HepG2 (cell line): ENCODE data around the gene CCL22. TPM values are rescaled to one million over a fixed set of nuclear protein-coding genes. Genes with fewer than 3 reads are reported as not detected.

Source experiments
- BORCS8-MEF2B ChIP-seq: sonication (generic); formaldehyde crosslinking; IDR thresholded peaks from 2 replicates; pipeline ENCODE4 v1.8.0; 2022; ENCODE audit warnings: mild to moderate bottlenecking, missing genetic modification reagents
- CEBPZ ChIP-seq: IDR thresholded peaks from 2 replicates; pipeline ENCODE4 v1.6.1; 2012; ENCODE audit warnings: low read length, improper control_type of control experiment
- CSRNP1 ChIP-seq: sonication (generic); formaldehyde crosslinking; IDR thresholded peaks from 2 replicates; pipeline ENCODE4 v1.8.1; 2023; ENCODE audit warnings: mild to moderate bottlenecking, missing genetic modification reagents
- FOSL2 ChIP-seq: sonication (generic); formaldehyde crosslinking; IDR thresholded peaks from 2 replicates; pipeline ENCODE4 v1.4.0; 2020; ENCODE audit warnings: missing genetic modification reagents
- IKZF4 ChIP-seq: sonication (generic); formaldehyde crosslinking; IDR thresholded peaks from 2 replicates; pipeline ENCODE4 v1.5.1; 2020; ENCODE audit warnings: borderline replicate concordance, mild to moderate bottlenecking, low read depth, missing genetic modification reagents; ENCODE audit errors: not compliant biosample characterization
- NFYC ChIP-seq: IDR thresholded peaks from 2 replicates; pipeline ENCODE4 v1.6.1; 2016; ENCODE audit warnings: missing genetic modification reagents, missing compliant biosample characterization
- PLRG1 ChIP-seq: fragments of 450-650 bp; conservative IDR thresholded peaks from 2 replicates; pipeline ENCODE4 v1.6.1; 2016
- PRMT3 ChIP-seq: sonication (generic); formaldehyde crosslinking; IDR thresholded peaks from 2 replicates; pipeline ENCODE4 v1.8.1; 2022; ENCODE audit warnings: low read depth, mild to moderate bottlenecking, moderate library complexity, missing genetic modification reagents, borderline replicate concordance
- SP5 ChIP-seq: IDR thresholded peaks from 2 replicates; pipeline ENCODE4 v1.6.1; 2016; ENCODE audit warnings: low read depth, borderline replicate concordance
- UBTF ChIP-seq: sonication (generic); formaldehyde crosslinking; IDR thresholded peaks from 2 replicates; pipeline ENCODE4 v1.4.0; 2020; ENCODE audit warnings: mild to moderate bottlenecking, missing genetic modification reagents
- ZBTB21 ChIP-seq: sonication (generic); formaldehyde crosslinking; IDR thresholded peaks from 2 replicates; pipeline ENCODE4 v1.4.0; 2020; ENCODE audit warnings: missing genetic modification reagents
- ZBTB7B ChIP-seq: sonication (generic); formaldehyde crosslinking; IDR thresholded peaks from 2 replicates; pipeline ENCODE4 v1.4.0; 2020; ENCODE audit warnings: missing genetic modification reagents
- ZNF430 ChIP-seq: sonication (generic); formaldehyde crosslinking; IDR thresholded peaks from 2 replicates; pipeline ENCODE4 v1.9.0; 2021; ENCODE audit warnings: mild to moderate bottlenecking, missing genetic modification reagents
- ZNF549 ChIP-seq: sonication (generic); formaldehyde crosslinking; IDR thresholded peaks from 2 replicates; pipeline ENCODE4 v1.5.0; 2020; ENCODE audit warnings: missing genetic modification reagents
- ZNF639 ChIP-seq: conservative IDR thresholded peaks from 2 replicates; pipeline ENCODE4 v1.6.1; 2018; ENCODE audit warnings: missing genetic modification reagents
- ZNF737 ChIP-seq: sonication (generic); formaldehyde crosslinking; IDR thresholded peaks from 2 replicates; pipeline ENCODE4 v1.5.0; 2020; ENCODE audit warnings: missing genetic modification reagents, mild to moderate bottlenecking, borderline replicate concordance
- ZNF770 ChIP-seq: sonication (generic); formaldehyde crosslinking; IDR thresholded peaks from 2 replicates; pipeline ENCODE4 v1.5.0; 2020; ENCODE audit warnings: mild to moderate bottlenecking, missing genetic modification reagents
- ZNF772 ChIP-seq: sonication (generic); formaldehyde crosslinking; IDR thresholded peaks from 2 replicates; pipeline ENCODE4 v1.5.0; 2020; ENCODE audit warnings: mild to moderate bottlenecking, missing genetic modification reagents
- polyA plus RNA-seq, 8 experiments: library from polyadenylated mRNA; depleted of rRNA in 3 of 8; stranded (reverse) in 7 of 8; unstranded in 1 of 8; fragments of >200 nt; fragmentation: Illumina TruSeq in 4 of 8; extraction: Trizol in 4 of 8; gene quantifications; 2 replicates each; pipeline versions ENCODE4 v1.2.1 to v1.2.3, GENCODE V29; 2011 to 2016; ENCODE audit warnings: low read depth in 4 of 8, missing spikeins in 1 of 8, mixed read lengths in 1 of 8; ENCODE audit not compliant: insufficient read depth in 1 of 8
- total RNA-seq, 5 experiments: library from RNA; depleted of rRNA; stranded (reverse); fragments of >200 nt; fragmentation: Illumina TruSeq; extraction: Trizol; gene quantifications; 2 replicates each; pipeline ENCODE4 v1.2.3, GENCODE V29; 2016; ENCODE audit warnings: low read depth in 1 of 5

The CCL22 gene
- total and polyA plus RNA-seq, 2 of the 13 experiments (the other 11 are each of a cell fraction or from before 2014, with no cell fraction given): not detected

- TF ChIP-seq ZNF639 (CRISPR knock-in tag) (no peak), FOSL2 (0 out of 2 replicates have a peak, but pooled peaks have one; percentile 16), CEBPZ (no peak), NFYC (CRISPR knock-in tag) (no peak), PLRG1 (no peak), BORCS8-MEF2B (CRISPR knock-in tag) (no peak), CSRNP1 (CRISPR knock-in tag) (no peak), PRMT3 (CRISPR knock-in tag) (no peak), ZNF430 (CRISPR knock-in tag) (peak; percentile 20; the same call in 1 of the 2 replicates), ZNF737 (CRISPR knock-in tag) (0 out of 2 replicates have a peak, but pooled peaks have one; percentile 71), UBTF (CRISPR knock-in tag) (no peak), ZNF772 (CRISPR knock-in tag) (no peak), ZBTB21 (CRISPR knock-in tag) (no peak), ZBTB7B (CRISPR knock-in tag) (peak; percentile 47; the same call in 1 of the 2 replicates), SP5 (0 out of 2 replicates have a peak, but pooled peaks have one; percentile 34), ZNF770 (CRISPR knock-in tag) (0 out of 2 replicates have a peak, but pooled peaks have one; percentile 12), IKZF4 (no peak), ZNF549 (CRISPR knock-in tag) (no peak)
Observed at GRCh38 chr16:57384248-57385070, 25.9 kb downstream of the CCL22 start (continued).
